RWPE1 (cell line): ENCODE results near the gene STARD13.
A peak's percentile ranks its signal among the peaks of the same experiment; 100 is the strongest.

Source experiments
- CTCF ChIA-PET: fragments of 350-600 bp; sonication (Branson Sonifier 250); formaldehyde crosslinking; extraction: SDS; loops from one replicate; lab custom pipeline; 2021; lab: Yijun Ruan, JAX
- POLR2A ChIA-PET: fragments of 400-600 bp; formaldehyde crosslinking; extraction: SDS; loops from one replicate; lab custom pipeline; 2020; ENCODE audit warnings: antibody characterized with exemption; ENCODE audit not compliant: low non-redundant PET; lab: Yijun Ruan, JAX
- DNase-seq: peaks from one replicate; pipeline ENCODE4 v3.0.0; 2012; ENCODE audit warnings: low spot score
- H3K27ac ChIP-seq: fragments of 450-650 bp; 2 replicates; pipeline ENCODE4 v1.5.1; 2017
- TF ChIP-seq, protein P1 (sequence below): fragments of 450-650 bp; conservative IDR thresholded peaks from 2 replicates; pipeline ENCODE4 v1.5.1; 2017; ENCODE audit warnings: low read depth, mild to moderate bottlenecking

Gene STARD13

GRCh38 chr13:33256148-33256840 lies 29.3 kb downstream of the STARD13 start:
- TF ChIP-seq, protein P1, sequence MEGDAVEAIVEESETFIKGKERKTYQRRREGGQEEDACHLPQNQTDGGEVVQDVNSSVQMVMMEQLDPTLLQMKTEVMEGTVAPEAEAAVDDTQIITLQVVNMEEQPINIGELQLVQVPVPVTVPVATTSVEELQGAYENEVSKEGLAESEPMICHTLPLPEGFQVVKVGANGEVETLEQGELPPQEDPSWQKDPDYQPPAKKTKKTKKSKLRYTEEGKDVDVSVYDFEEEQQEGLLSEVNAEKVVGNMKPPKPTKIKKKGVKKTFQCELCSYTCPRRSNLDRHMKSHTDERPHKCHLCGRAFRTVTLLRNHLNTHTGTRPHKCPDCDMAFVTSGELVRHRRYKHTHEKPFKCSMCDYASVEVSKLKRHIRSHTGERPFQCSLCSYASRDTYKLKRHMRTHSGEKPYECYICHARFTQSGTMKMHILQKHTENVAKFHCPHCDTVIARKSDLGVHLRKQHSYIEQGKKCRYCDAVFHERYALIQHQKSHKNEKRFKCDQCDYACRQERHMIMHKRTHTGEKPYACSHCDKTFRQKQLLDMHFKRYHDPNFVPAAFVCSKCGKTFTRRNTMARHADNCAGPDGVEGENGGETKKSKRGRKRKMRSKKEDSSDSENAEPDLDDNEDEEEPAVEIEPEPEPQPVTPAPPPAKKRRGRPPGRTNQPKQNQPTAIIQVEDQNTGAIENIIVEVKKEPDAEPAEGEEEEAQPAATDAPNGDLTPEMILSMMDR, result no peak
- ChIA-PET POLR2A (no interaction called here), CTCF (no interaction called here)
- no peak for DNase-seq
- no peak overlapping the region for H3K27ac ChIP-seq

DNA sequence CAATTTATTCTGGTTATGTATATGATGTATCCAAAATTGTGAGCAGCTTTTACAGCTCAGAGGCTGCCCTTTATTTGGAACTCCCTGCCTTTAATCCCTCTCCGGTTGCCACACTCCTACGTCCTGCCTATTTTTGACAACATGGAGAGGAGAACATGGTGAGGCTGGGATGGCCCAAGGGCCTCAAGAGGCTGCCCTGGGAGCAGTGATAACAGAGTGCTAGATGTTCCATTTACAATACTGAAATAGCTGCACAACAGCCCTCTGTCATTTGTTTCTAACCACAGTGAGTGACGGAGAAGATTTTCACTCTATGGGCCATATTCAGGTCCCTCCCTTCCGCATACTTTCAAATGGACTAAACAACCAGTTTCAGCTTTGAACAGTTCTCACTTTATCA lies 33.4 kb downstream of the STARD13 start:
- ChIA-PET CTCF (no interaction called here), POLR2A (no interaction called here)
- peak overlapping the region; percentile 74 for H3K27ac ChIP-seq
- TF ChIP-seq, protein P1, result no peak
- no peak for DNase-seq

- POLR2A ChIA-PET, result no interaction called here
- peak overlapping the region; percentile 70 for H3K27ac ChIP-seq
- peak; percentile 81 for DNase-seq
- CTCF ChIA-PET, result no interaction called here
- TF ChIP-seq, protein P1, result no peak
Observed at GRCh38 chr13:33251131-33251661, 34.4 kb downstream of the STARD13 start.

GRCh38 chr13:33250609-33251008 lies 34.9 kb downstream of the STARD13 start:
- CTCF ChIA-PET, result interaction anchor here (0.7 kb wide), 1 partner anchor 132 kb away, joined by 3 read pairs; no protein-coding TSS in a partner anchor
- H3K27ac ChIP-seq, result peak overlapping the region; percentile 70; the same call in 1 of the 2 replicates
- POLR2A ChIA-PET, result no interaction called here
- TF ChIP-seq, protein P1, result no peak
- no peak for DNase-seq

DNA sequence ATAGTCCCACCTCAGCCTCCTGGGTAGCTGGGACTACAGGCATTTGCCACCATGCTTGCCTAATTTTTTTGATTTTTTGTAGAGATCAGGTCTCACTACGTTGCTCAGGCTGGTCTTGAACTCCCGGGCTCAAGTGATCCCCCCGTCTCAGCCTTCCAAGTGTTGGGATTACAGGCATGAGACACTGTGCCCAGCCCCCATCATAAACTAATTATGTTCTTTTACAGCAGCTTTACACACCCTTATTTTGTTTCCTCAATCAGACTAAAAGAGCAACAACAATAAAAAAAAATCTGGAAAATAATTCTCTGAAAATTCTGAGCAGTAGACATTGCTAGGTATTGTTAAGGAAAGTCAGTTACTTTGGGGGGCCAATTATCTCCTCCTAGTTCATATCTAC lies 35.7 kb downstream of the STARD13 start:
- H3K27ac ChIP-seq, result peak overlapping the region; percentile 25; the same call in 1 of the 2 replicates
- CTCF ChIA-PET, result interaction anchor here (0.7 kb wide), 1 partner anchor 133 kb away, joined by 3 read pairs; no protein-coding TSS in a partner anchor
- DNase-seq, result no peak
- TF ChIP-seq, protein P1, result no peak
- POLR2A ChIA-PET, result no interaction called here

DNA sequence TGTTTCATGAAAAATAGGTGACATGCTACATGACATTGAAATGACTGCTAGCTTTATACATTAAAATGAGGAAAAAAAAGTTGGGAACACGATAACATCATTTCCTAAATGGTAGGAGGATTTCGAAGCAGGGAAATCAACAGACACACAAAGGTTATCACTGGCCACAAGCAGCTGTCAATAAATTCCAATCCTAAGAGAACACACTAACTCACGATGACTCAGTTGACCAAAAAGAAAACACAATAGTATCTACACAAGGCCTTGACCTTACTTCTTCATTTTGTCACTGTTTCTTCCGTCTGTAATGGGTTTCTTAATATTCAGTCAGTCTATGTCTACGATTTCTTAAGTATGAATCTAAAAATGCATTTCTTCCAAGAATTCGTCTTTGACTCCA lies 36.5 kb downstream of the STARD13 start:
- CTCF ChIA-PET, result no interaction called here
- TF ChIP-seq, protein P1, result no peak
- H3K27ac ChIP-seq, result no peak overlapping the region
- DNase-seq, result no peak
- POLR2A ChIA-PET, result no interaction called here
